GM18511 (cell line): ENCODE data around the gene GAREM2.

Experiments used
- ATAC-seq: cut with Tn5 transposase; IDR thresholded peaks from one replicate; pipeline ENCODE4 v1.9.1; 2021; ENCODE audit warnings: mild to moderate bottlenecking, moderate library complexity; ENCODE audit not compliant: unreplicated experiment

Gene GAREM2

GRCh38 chr2:26185954-26186770 is 13.3 kb downstream of the GAREM2 start:
- no peak for ATAC-seq

GRCh38 chr2:26187114-26187513 is 14.2 kb downstream of the GAREM2 start:
- no peak for ATAC-seq

- no peak for ATAC-seq
These were observed 14.7 kb downstream of the GAREM2 start for GRCh38 chr2:26187537-26188104.

- ATAC-seq: no peak
These were observed 16.2 kb downstream of the GAREM2 start for GRCh38 chr2:26189123-26189522.

GRCh38 chr2:26189751-26190150 is 16.9 kb downstream of the GAREM2 start:
- no peak for ATAC-seq

- ATAC-seq: no peak
These were observed 17.5 kb downstream of the GAREM2 start for GRCh38 chr2:26190369-26190768.

- no peak for ATAC-seq
These were observed 18.6 kb downstream of the GAREM2 start for GRCh38 chr2:26191316-26192159.

- ATAC-seq: no peak
These were observed 20.8 kb downstream of the GAREM2 start for GRCh38 chr2:26193578-26194231.

DNA sequence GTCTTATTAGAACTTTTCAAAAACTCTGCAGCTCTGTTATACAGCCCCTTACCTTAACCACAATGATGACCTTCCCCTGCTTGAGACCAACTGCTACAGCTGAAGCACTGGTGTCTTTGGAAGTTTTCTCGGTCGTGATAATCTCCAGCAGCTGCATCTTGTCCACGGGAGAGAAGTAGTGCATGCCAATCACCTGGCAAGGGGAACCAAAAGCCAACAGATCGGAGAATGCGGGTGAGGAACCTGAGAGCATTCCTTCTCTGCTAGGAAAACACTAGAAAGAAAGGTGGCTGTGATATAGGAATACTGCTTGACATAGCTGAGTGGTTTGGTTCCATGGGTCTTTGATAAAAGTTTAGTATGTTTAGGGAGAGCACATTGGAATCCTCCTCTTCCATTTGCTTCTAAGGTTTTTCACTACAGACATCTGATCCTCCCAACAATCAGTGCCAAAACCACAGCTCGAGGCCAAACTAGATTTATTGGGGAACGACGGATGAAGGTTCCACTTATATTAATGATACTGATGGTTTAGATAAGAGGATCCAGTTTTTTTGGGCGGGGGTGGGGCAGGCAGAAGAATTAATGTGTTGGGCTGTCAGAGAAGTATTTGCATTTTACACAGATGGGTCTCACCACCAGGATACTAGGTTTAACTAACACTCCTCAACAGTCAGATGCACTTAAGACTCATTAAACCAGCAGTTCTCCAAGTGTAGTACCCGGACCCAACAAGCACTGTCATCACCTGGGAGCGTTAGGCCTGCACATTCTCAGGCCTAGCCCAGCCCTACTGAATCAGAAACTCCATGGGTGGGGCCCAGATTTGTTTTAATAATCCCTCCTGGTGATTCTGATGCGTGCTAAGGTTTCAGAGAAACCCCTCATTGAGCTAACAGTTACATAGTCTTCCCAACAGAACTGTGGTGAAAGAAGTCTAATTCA is 22.4 kb downstream of the GAREM2 start:
- ATAC-seq: no peak

- no peak for ATAC-seq
These were observed 24.0 kb downstream of the GAREM2 start for GRCh38 chr2:26196683-26197418.

DNA sequence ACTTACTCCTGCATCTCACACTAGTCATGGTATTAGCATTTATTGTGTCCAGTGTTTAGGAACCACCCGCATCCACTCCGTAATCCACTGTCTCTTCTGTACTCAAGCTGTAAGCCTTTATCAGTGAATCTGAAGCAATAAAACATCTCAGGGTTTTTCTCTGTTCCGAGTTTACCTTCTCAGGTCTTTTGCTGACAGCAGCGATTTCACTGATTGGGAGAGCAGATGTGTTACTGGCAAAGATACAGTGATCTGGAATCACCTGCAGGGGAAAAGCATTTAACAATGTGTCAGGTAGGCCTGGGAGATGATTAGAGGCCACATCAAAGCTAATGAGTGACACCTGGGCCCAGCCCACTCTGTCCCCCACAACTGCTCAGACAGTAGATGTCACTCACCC is 24.6 kb downstream of the GAREM2 start:
- no peak for ATAC-seq

- no peak for ATAC-seq
These were observed 30.1 kb downstream of the GAREM2 start for GRCh38 chr2:26202981-26203490.

GRCh38 chr2:26203906-26204305 is 31.0 kb downstream of the GAREM2 start:
- no peak for ATAC-seq

DNA sequence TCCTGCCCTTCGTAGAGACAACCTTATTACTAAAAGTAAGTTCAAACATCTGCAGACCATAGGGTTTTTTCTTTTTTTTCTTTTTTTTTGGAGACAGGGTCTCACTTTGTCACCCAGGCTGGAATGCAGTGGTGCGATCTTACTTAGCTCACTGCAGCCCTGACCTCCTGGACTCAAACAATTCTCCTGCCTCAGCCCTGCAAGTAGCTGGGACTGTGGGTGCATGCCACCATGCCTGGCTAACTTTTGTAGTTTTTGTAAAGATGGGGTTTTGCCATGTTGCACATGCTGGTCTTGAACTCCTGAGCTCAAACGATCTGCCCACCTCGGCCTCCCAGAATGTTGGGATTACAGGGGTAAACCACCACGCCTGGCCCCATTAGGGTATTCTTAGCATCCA is 39.1 kb downstream of the GAREM2 start:
- no peak for ATAC-seq

DNA sequence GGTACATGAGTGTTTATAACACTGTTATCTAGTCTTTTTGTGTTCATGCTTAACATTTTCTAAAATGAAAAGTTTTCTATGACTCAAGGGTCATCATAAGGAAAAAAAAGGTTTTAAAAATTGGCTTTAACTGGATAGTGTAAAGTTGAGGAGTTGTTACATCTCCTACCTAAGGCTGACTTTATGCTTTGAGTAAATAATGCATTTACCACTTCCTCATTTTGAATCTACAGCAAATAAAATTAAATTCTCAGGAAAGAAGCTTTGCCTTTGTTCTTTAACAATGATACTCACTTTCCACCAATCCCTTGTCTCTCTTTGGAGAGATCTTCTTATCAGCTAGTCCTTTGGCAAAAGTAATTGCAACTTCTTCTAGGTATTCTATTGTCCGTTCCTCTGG is 41.9 kb downstream of the GAREM2 start:
- no peak for ATAC-seq

- ATAC-seq: no peak
These were observed 42.9 kb downstream of the GAREM2 start for GRCh38 chr2:26215833-26216232.

DNA sequence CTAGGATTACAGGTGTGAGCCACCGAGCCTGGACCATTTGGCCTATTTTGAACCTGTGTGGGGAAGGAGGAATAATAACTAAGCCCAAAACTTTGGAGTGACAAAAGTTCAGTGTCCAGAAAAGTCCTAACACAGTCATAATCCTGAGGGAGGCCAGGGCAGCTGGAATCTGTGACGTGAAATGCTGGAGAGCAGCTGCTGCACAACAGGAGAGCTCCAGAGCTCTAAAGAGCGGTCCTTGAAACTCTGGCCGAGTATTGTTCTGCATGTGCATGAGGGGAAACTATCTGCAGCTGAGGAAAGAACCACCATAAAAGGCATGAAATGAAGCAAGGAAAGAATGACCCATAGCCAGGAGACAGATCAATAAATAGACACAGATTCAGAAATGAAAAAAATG is 43.7 kb downstream of the GAREM2 start:
- ATAC-seq: no peak

- no peak for ATAC-seq
These were observed 44.8 kb downstream of the GAREM2 start for GRCh38 chr2:26217720-26218119.

DNA sequence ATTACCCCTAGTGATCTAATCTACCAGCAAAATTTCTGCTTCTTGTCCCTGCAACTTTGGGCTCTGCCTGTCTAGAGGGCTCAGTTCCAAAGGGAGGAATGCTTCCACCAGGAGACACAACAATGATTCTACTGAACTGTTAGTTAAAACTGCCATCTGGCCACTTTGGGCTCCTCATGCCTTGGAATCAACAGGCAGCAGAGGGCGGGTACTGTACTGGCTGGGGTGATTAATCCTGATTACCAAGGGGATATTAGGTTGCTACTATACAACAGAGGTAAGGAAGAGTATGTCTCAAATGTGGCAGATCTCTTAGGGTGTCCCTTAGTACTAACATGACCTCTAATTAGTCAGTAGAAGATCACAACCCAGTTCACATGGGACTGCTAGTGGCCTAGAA is 50.1 kb downstream of the GAREM2 start:
- ATAC-seq: no peak
